ENCODE measurements around the gene ZNF519. TPM values are rescaled to one million over a fixed set of nuclear protein-coding genes. Genes with fewer than 3 reads are reported as not detected.
"Not testable (repeated sequence)": the region's sequence is repeated elsewhere in the genome, so short reads cannot be mapped to it uniquely, and the experiment has no call there.

ZNF519 gene
- total and polyA plus RNA-seq, 12 donors = 0.36 to 8.7 (median 1.9) TPM

- DNase-seq; H3K4me1 ChIP-seq (replicated peaks in 1 of 2); H3K9me3 ChIP-seq (replicated peaks in 1 of 3); intact Hi-C loops (cut with DNase I); H3K36me3 ChIP-seq (replicated peaks in 1 of 2); H3K4me3 ChIP-seq; H3K27ac ChIP-seq; H3K27me3 ChIP-seq: not testable (repeated sequence)
- WGBS, 4 donors = 92 to 100% (median 95%) methylated on average over 3 to 11 of the region's 11 CpGs
These were observed 18.5 kb upstream of the ZNF519 start for GRCh38 chr18:14150766-14151165.

GRCh38 chr18:14149916-14150420 is 17.7 kb upstream of the ZNF519 start:
- H3K4me3 ChIP-seq; intact Hi-C loops (cut with DNase I); DNase-seq; H3K27me3 ChIP-seq; H3K9me3 ChIP-seq (replicated peaks in 1 of 3); H3K36me3 ChIP-seq (replicated peaks in 1 of 2); H3K27ac ChIP-seq; H3K4me1 ChIP-seq (replicated peaks in 1 of 2): not testable (repeated sequence)
- 90 to 93% (median 90%) methylated on average over 14 to 20 of the region's 20 CpGs; no CpG with 5 or more reads in 1 of the 4 donors for WGBS, 4 donors

DNA sequence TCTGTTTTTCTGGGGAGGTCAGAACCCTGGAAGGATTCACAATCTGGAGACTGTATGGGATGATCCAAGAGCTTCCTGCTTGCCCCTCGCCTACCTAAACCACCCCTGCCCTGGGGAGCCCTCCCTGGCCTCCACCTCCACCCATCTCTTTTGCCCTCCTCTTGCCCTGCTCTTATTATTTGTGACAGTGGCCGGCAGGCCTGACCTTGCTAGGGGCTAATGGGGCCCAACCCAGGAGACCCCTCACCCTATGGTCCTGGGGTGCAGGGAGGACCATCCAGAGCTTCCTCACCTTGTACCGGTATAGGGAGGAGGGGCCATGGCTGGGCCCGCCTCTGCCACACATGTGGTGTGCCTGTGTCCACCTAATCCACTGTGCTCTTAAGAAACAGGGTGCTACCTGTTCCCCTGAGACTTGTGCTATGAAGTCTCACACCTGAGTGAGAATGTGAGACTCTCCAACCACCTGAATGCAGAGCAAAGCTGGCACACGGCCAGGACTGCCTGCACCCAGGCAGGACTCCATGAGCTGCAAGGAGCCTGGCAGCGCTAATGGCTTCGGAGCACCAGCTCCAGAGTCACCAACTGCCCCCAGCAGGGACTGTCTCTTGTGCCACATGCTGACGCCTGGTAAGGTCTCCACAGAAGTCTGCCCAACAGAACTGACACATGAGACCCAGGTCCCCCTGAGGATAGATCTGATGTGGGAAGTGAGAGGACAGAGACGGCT is 17.1 kb upstream of the ZNF519 start:
- H3K27ac ChIP-seq; H3K9me3 ChIP-seq (replicated peaks in 1 of 3); intact Hi-C loops (cut with DNase I); H3K4me3 ChIP-seq; H3K4me1 ChIP-seq (replicated peaks in 1 of 2); H3K36me3 ChIP-seq (replicated peaks in 1 of 2); DNase-seq; H3K27me3 ChIP-seq: not testable (repeated sequence)
- WGBS, 4 donors = 73 to 85% (median 76%) methylated on average over 4 to 9 of the region's 9 CpGs

DNA sequence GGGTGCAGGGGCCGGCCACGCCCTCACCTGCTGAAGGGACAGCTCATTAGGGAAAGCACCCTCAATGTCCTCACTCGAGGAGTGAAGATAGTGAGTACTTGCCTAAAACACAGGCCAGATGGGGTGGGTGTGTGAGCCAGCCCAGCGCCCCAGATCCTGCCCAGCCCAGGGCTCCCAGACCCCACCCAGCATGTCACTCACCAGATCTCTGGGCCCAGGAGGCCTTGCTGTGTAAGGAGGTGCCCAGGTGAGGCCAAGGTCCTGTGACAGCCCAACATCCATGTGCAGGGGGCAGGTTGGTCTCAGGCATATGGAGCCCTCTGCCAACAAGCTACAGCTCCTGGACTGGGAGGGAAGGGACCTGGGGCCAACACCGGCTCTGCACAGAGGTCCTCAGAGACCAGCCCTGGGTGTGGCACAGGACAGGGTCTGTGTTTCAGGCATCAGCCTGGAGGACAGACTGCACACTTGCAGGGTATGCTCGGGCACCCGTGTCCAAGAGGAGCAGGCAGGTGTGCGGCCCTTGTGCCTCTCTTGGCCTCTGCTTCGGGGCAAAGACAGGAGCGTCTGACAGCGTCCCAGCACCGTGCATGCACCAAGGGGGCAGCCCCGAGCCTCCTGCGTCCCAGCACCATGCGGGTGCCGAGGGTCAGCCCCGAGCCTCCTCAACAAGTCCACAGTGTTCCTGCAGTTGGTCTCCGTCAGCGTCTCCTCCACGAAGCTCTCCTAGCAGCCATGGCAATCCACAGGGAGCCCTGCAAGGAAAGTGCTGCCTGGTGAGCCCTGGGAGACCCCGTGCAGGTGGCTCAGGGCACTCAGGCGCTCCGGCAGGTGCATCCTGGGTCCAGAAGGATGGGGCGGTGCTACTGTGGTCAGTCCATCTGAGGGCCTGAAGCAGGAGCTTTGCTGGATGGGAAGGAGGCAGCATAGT is 16.0 kb upstream of the ZNF519 start:
- H3K36me3 ChIP-seq (replicated peaks in 1 of 2); H3K4me3 ChIP-seq; H3K9me3 ChIP-seq (replicated peaks in 1 of 3); H3K27me3 ChIP-seq; H3K27ac ChIP-seq; intact Hi-C loops (cut with DNase I); H3K4me1 ChIP-seq (replicated peaks in 1 of 2); DNase-seq: not testable (repeated sequence)
- 74 to 87% (median 83%) methylated on average over 7 to 24 of the region's 24 CpGs for WGBS, 4 donors

GRCh38 chr18:14146771-14147170 is 14.5 kb upstream of the ZNF519 start:
- DNase-seq; H3K4me3 ChIP-seq; H3K27me3 ChIP-seq; H3K36me3 ChIP-seq (replicated peaks in 1 of 2); H3K9me3 ChIP-seq (replicated peaks in 1 of 3); H3K4me1 ChIP-seq (replicated peaks in 1 of 2); intact Hi-C loops (cut with DNase I); H3K27ac ChIP-seq: not testable (repeated sequence)
- 87 to 95% (median 88%) methylated on average over 14 to 23 of the region's 23 CpGs for WGBS, 4 donors

GRCh38 chr18:14145581-14146338 is 13.5 kb upstream of the ZNF519 start:
- H3K27me3 ChIP-seq; H3K27ac ChIP-seq; intact Hi-C loops (cut with DNase I); H3K4me1 ChIP-seq (replicated peaks in 1 of 2); DNase-seq; H3K36me3 ChIP-seq (replicated peaks in 1 of 2); H3K4me3 ChIP-seq; H3K9me3 ChIP-seq (replicated peaks in 1 of 3): not testable (repeated sequence)
- 73 to 94% (median 84%) methylated on average over 8 to 19 of the region's 19 CpGs for WGBS, 4 donors

DNA sequence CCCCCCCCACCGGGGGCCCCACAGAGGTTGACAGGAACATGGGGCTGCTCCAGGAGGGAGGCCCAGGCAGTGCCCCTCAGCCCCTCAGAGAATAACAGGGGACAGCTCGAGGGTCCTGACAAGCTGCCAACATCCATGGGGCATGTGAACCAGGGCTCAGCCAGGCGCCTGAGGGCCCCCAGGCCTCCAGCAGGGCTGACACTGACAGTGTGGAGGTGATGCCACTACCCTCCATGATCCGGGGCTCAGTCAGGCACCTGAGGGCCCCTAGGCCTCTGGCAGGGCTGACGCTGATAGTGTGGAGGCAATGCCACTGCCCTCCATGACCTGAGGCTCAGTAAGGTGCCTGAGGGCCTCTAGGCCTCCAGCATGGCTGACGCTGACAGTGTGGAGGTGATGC is 12.8 kb upstream of the ZNF519 start:
- H3K4me3 ChIP-seq; H3K9me3 ChIP-seq (replicated peaks in 1 of 3); intact Hi-C loops (cut with DNase I); H3K4me1 ChIP-seq (replicated peaks in 1 of 2); H3K27ac ChIP-seq; DNase-seq; H3K36me3 ChIP-seq (replicated peaks in 1 of 2); H3K27me3 ChIP-seq: not testable (repeated sequence)
- 85 to 100% (median 92%) methylated on average over 2 to 5 of the region's 6 CpGs; no CpG with 5 or more reads in 1 of the 4 donors for WGBS, 4 donors

Data from adrenal gland (tissue), 12 donors.